ENCODE results near the gene ZNF580.
A peak's percentile ranks its signal among the peaks of the same experiment; 100 is the strongest.

ZNF580 gene

GRCh38 chr19:55648585-55649267 lies 7.9 kb downstream of the ZNF580 start:
- Histone ChIP-seq H3K36me3 (ENCODE audit: control insufficient read depth in 2 of 2, insufficient read depth in 1 of 2, low read length in 2 of 2) (peaks cover 12 to 45% of the 10 kb centered on the region in 2 experiments; a peak in 2 of 3 replicates), H3K4me1 (ENCODE audit: control insufficient read depth, insufficient read depth, low read length) (peaks cover 12% of the 10 kb centered on the region), H3K4me3 (ENCODE audit: low read depth, low read length) (peak overlapping the region; percentile 96), H3K9me3 (ENCODE audit: control insufficient read depth, insufficient read depth, low read depth, low read length) (no peaks in the 10 kb centered on the region), H3K27ac (ENCODE audit: extremely low read depth, low read depth, low read length) (peak overlapping the region; percentile 93)
- CTCF ChIA-PET, result interaction anchor here (0.7 to 2.1 kb wide), 7 partner anchors 10 to 1221 kb away, joined by 3 to 7 read pairs (median 4); partner anchors contain the start of gene ZNF784
- POLR2A ChIA-PET, result interaction anchor here (1.5 kb wide), 1 partner anchor 23 kb away, joined by 3 read pairs; no protein-coding TSS in a partner anchor
- TF ChIP-seq YY2 (tag by site-specific recombination; IDR thresholded peaks at IDR 0.05) (no peak), KLF7 (tag by site-specific recombination; IDR thresholded peaks at IDR 0.05; ENCODE audit: borderline replicate concordance) (0 out of 2 replicates have a peak, but pooled peaks have one; percentile 0), ZNF621 (tag by site-specific recombination; IDR thresholded peaks at IDR 0.05) (no peak), ZNF140 (tag by site-specific recombination; IDR thresholded peaks at IDR 0.05) (no peak), ZNF549 (tag by site-specific recombination; IDR thresholded peaks at IDR 0.05) (no peak), ZNF274 (IDR thresholded peaks at IDR 0.05; ENCODE audit: low read length) (no peak), ZNF274 (tag by site-specific recombination; IDR thresholded peaks at IDR 0.05; ENCODE audit: borderline replicate concordance) (no peak), ZBTB17 (tag by site-specific recombination; IDR thresholded peaks at IDR 0.05) (no peak), ZNF843 (tag by site-specific recombination; IDR thresholded peaks at IDR 0.05) (0 out of 2 replicates have a peak, but pooled peaks have one; percentile 7), ZNF747 (tag by site-specific recombination; IDR thresholded peaks at IDR 0.05) (no peak), FEZF1 (tag by site-specific recombination; IDR thresholded peaks at IDR 0.05) (0 out of 2 replicates have a peak, but pooled peaks have one; percentile 2), ZNF677 (tag by site-specific recombination; IDR thresholded peaks at IDR 0.05) (no peak), ZNF248 (tag by site-specific recombination; IDR thresholded peaks at IDR 0.05) (no peak), ZNF350 (tag by site-specific recombination; IDR thresholded peaks at IDR 0.05) (no peak), GLIS2 (tag by site-specific recombination; IDR thresholded peaks at IDR 0.05) (peak; percentile 22; the same call in 1 of the 2 replicates), ZNF670 (tag by site-specific recombination; IDR thresholded peaks at IDR 0.05; ENCODE audit: low read depth) (no peak), ZNF324 (tag by site-specific recombination; IDR thresholded peaks at IDR 0.05) (no peak)

DNA sequence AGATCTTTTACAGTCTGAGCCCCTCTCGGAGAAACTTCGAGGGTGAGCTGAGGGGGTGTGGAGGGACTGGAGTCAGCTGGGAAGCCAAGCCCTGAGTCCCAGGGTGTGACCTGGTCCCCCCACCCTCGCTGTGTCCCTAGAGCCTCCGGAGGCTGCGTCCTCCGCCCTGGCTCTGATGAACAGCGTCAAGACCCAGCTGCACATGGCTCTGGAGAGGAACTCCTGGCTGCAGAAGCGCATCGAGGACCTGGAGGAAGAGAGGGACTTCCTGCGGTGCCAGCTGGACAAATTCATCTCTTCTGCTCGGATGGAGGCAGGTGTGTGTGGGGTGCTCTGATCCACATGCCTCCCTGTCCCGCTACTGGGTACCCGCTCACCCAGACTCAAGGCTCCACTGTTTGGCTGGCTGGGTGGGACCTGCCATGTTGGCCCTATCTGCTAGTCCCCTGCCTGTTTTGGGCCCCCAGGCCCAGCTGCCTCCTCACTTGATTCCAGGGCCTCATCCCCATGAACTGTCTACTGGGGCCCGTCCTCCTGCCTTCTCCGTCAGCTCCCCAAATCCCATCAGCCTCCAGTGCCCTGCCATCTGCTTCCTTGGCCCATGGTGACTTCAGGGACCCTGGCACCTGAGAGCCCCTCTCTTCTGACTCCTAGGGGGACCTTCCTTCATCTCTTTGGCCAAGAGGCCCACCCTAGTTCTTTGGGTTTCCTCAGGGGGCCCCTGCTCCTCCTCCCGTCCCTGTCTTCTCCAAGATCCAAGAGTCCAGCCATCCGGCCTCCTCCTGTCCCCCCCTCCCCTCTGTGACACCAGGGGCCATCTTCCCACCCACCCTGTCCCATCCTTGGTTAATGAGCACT lies 8.7 kb downstream of the ZNF580 start:
- CTCF ChIA-PET, result interaction anchor here (0.6 to 1.7 kb wide), 7 partner anchors 13 to 506 kb away, joined by 3 to 7 read pairs (median 3); partner anchors contain the start of gene ZNF784
- Histone ChIP-seq H3K27ac (ENCODE audit: extremely low read depth, low read depth, low read length) (peak overlapping the region; percentile 93), H3K4me3 (ENCODE audit: low read depth, low read length) (no peak overlapping the region; the same call in 1 of the 2 replicates), H3K4me1 (ENCODE audit: control insufficient read depth, insufficient read depth, low read length) (peaks cover 9% of the 10 kb centered on the region), H3K36me3 (ENCODE audit: control insufficient read depth in 2 of 2, insufficient read depth in 1 of 2, low read length in 2 of 2) (peaks cover 10 to 44% of the 10 kb centered on the region in 2 experiments; a peak in 2 of 3 replicates), H3K9me3 (ENCODE audit: control insufficient read depth, insufficient read depth, low read depth, low read length) (no peaks in the 10 kb centered on the region)
- POLR2A ChIA-PET, result interaction anchor here (1.5 kb wide), 1 partner anchor 22 kb away, joined by 3 read pairs; no protein-coding TSS in a partner anchor
- TF ChIP-seq, protein P1, sequence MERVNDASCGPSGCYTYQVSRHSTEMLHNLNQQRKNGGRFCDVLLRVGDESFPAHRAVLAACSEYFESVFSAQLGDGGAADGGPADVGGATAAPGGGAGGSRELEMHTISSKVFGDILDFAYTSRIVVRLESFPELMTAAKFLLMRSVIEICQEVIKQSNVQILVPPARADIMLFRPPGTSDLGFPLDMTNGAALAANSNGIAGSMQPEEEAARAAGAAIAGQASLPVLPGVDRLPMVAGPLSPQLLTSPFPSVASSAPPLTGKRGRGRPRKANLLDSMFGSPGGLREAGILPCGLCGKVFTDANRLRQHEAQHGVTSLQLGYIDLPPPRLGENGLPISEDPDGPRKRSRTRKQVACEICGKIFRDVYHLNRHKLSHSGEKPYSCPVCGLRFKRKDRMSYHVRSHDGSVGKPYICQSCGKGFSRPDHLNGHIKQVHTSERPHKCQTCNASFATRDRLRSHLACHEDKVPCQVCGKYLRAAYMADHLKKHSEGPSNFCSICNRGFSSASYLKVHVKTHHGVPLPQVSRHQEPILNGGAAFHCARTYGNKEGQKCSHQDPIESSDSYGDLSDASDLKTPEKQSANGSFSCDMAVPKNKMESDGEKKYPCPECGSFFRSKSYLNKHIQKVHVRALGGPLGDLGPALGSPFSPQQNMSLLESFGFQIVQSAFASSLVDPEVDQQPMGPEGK (tag by site-specific recombination; IDR thresholded peaks at IDR 0.05), result peak; percentile 14; the same call in 1 of the 2 replicates
- TF ChIP-seq ZNF549 (tag by site-specific recombination; IDR thresholded peaks at IDR 0.05) (no peak), KLF1 (tag by site-specific recombination; IDR thresholded peaks at IDR 0.05) (peak; percentile 60; the same call in 1 of the 2 replicates), ZNF354C (tag by site-specific recombination; IDR thresholded peaks at IDR 0.05; ENCODE audit: borderline replicate concordance, low read depth) (no peak), ZNF843 (tag by site-specific recombination; IDR thresholded peaks at IDR 0.05) (no peak)

All from HEK293 (cell line).